GM21515 (cell line): ENCODE data around the gene ANK3.

ENCODE experiments used
- ATAC-seq: cut with Tn5 transposase; IDR thresholded peaks from one replicate; pipeline ENCODE4 v1.9.1; 2021; ENCODE audit not compliant: unreplicated experiment

The ANK3 gene

GRCh38 chr10:60389413-60390025 is at the start of gene ANK3:
Gene ANK3, minus strand, starts transcription at chr10:60389875. Its CDS starts 337 bp downstream, at chr10:60389538.
- ATAC-seq, result no peak

GRCh38 chr10:60434418-60435046 is 44.9 kb upstream of the ANK3 start:
- no peak for ATAC-seq

GRCh38 chr10:60433684-60434083 is 44.0 kb upstream of the ANK3 start:
- ATAC-seq, result no peak

- ATAC-seq, result no peak
Measured at GRCh38 chr10:60430836-60431597, 41.3 kb upstream of the ANK3 start.

- ATAC-seq, result no peak
Measured at GRCh38 chr10:60430017-60430416, 40.3 kb upstream of the ANK3 start.

GRCh38 chr10:60429084-60429849 is 39.6 kb upstream of the ANK3 start:
- ATAC-seq, result no peak

GRCh38 chr10:60428387-60428737 is 38.7 kb upstream of the ANK3 start:
- no peak for ATAC-seq

GRCh38 chr10:60427709-60428386 is 38.2 kb upstream of the ANK3 start:
- ATAC-seq, result no peak

- ATAC-seq, result no peak
Measured at GRCh38 chr10:60427148-60427547, 37.5 kb upstream of the ANK3 start.

GRCh38 chr10:60426425-60426824 is 36.8 kb upstream of the ANK3 start:
- ATAC-seq, result no peak

GRCh38 chr10:60425392-60426110 is 35.9 kb upstream of the ANK3 start:
- ATAC-seq, result no peak

- ATAC-seq, result no peak
Measured at GRCh38 chr10:60424971-60425370, 35.3 kb upstream of the ANK3 start.

- ATAC-seq, result no peak
Measured at GRCh38 chr10:60423920-60424319, 34.2 kb upstream of the ANK3 start.

GRCh38 chr10:60422809-60423208 is 33.1 kb upstream of the ANK3 start:
- no peak for ATAC-seq

- ATAC-seq, result no peak
Measured at GRCh38 chr10:60420991-60421894, 31.6 kb upstream of the ANK3 start.

- no peak for ATAC-seq
Measured at GRCh38 chr10:60419249-60419648, 29.6 kb upstream of the ANK3 start.

- no peak for ATAC-seq
Measured at GRCh38 chr10:60417901-60418300, 28.2 kb upstream of the ANK3 start.

GRCh38 chr10:60417024-60417423 is 27.3 kb upstream of the ANK3 start:
- ATAC-seq, result no peak

- no peak for ATAC-seq
Measured at GRCh38 chr10:60414877-60415585, 25.4 kb upstream of the ANK3 start.
